Subcutaneous adipose tissue (tissue), 4 donors: ENCODE measurements around the gene KYAT1. TPM values are rescaled to one million over a fixed set of nuclear protein-coding genes. Genes with fewer than 3 reads are reported as not detected.

Source experiments
- CTCF ChIP-seq: fragments of 450-650 bp; IDR thresholded peaks from one replicate; pipeline ENCODE4 v1.5.1; 2016; ENCODE audit warnings: low read depth, mild to moderate bottlenecking, control low read depth, antibody characterized with exemption, moderate library complexity
- total RNA-seq, 4 donors: library from RNA; depleted of rRNA; stranded (reverse); fragments of >200 nt; gene quantifications; one replicate each; pipeline ENCODE4 v1.1.0, GENCODE V29; 2016

The KYAT1 gene
- total RNA-seq, 4 donors from 2014 or later = 1.5 to 7.5 (median 2.1) TPM

- no peak for TF ChIP-seq CTCF
Measured at GRCh38 chr9:128835246-128836210, 46.2 kb downstream of the KYAT1 start.

GRCh38 chr9:128833696-128834095, 48.1 kb downstream of the KYAT1 start:
- TF ChIP-seq CTCF = no peak

DNA sequence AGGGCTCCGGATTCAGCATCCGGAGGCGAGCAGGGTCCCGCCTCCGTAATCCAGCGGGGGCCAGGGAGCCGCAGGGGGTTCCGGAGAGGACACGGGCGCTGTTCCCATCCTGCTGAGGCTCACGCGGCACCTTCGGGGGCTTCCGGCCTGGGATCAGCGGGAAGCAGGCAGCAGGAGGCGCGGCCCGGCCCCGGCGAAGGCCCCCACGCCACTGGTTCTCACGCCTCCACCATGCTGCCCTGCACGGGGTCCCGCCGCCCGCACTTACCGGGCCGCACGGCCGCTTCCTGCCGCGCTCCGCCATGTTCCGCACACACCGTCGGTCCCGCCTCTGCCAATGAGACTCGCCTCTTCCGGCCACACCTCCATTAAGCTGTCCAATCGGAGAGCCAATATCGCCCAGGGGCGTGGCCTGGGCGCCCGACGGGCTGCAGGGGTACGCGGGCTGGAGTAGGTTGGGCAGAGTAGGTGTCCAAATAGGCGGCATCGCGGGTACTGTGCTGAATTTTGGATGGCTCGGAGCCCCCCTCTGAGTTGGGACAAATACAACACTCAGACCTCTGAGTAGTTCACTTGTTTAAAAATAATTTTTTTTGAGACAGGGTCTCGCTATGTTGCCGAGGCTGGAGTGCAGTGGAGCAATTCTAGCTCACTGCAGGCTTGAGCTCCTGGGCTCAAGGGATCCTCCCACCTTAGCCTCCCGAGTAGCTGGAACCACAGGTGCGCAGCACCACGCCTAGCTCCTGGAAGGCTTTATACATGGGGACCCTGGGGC, 52.1 kb downstream of the KYAT1 start, which contains the start of gene SPOUT1:
TSS of gene SPOUT1 (minus strand) at position 318 of the 775 bp plus-strand sequence. CDS start at position 304, 14 bp downstream.
- no peak for TF ChIP-seq CTCF

DNA sequence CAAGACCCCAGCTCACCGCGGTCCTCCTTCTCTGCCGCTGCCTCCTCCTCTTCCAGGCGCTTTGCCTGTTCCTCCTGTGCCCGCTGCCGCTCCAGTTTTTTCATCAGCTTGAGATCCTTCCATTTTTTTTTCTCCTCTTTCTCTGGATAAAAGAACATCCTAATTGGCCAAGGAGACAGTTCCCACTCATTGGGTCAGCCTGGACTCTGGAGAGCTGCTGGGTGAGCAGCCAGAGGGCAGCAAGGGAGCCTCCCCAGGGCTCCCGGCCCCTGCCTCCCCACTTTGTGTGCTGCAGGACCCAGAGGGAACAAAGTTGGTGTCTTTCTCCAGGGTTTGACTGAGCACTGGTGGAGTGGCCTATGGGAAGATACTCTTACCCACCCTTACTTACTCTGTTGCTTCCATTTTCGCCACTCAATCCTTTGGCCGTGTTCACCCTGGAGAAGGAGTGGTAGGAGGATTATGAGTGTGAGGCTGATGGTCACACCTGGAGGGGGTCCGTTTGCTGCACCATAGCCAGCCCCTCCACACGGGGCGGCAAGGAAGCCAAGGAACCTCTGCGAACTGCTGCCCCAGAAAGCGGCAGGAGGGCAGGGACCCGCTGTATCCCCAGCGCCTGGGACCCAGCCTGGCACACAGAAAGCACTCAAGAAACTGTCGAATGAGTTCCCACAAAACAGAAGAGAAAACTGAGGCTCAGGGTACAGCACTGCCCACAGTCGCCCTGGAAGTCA, 52.9 kb downstream of the KYAT1 start:
- TF ChIP-seq CTCF = no peak

- TF ChIP-seq CTCF = no peak
Measured at GRCh38 chr9:128828267-128828666, 53.5 kb downstream of the KYAT1 start.

GRCh38 chr9:128825923-128826700, 55.6 kb downstream of the KYAT1 start:
- no peak for TF ChIP-seq CTCF
